Activated T-cell treated with anti-CD3 and anti-CD28 coated beads, Interleukin-2, amount 50 U/mL, for 72 hours (primary cell): ENCODE results near the gene ANKRD9. TPM values are rescaled to one million over a fixed set of nuclear protein-coding genes. Genes with fewer than 3 reads are reported as not detected.
A peak's percentile ranks its signal among the peaks of the same experiment; 100 is the strongest.

Experiments used
- ATAC-seq, 2 donors: fragments of 150-1000 bp; cut with Tn5 transposase; replicated peaks in 1 of 2; 2 replicates each; pipeline ENCODE4 v1.10.0; 2021; ENCODE audit warnings: moderate library complexity in 2 of 2, mild to moderate bottlenecking in 1 of 2
- DNase-seq, 2 donors: peaks; one replicate each; pipeline ENCODE4 v3.0.0; 2021 to 2022; ENCODE audit warnings: mixed read lengths in 1 of 2
- H3K27ac Mint-ChIP-seq: one replicate; pipeline ENCODE4 v1.8.0; 2022; ENCODE audit warnings: mild to moderate bottlenecking, moderate library complexity, mixed read lengths
- H3K27me3 Mint-ChIP-seq: one replicate; pipeline ENCODE4 v1.8.0; 2022; ENCODE audit warnings: low read depth, mixed read lengths
- H3K36me3 Mint-ChIP-seq, 2 donors: one replicate each; pipeline ENCODE4 v1.8.0; 2022; ENCODE audit warnings: mixed read lengths in 2 of 2, mild to moderate bottlenecking in 1 of 2; ENCODE audit not compliant: insufficient read depth in 2 of 2
- H3K4me1 Mint-ChIP-seq: one replicate; pipeline ENCODE4 v1.8.0; 2022; ENCODE audit warnings: low read depth, mixed read lengths
- H3K4me3 Mint-ChIP-seq, 2 donors: one replicate each; pipeline ENCODE4 v1.8.0; 2022; ENCODE audit warnings: mild to moderate bottlenecking in 2 of 2, mixed read lengths in 2 of 2, moderate library complexity in 2 of 2
- H3K9me3 Mint-ChIP-seq, 2 donors: one replicate each; pipeline ENCODE4 v1.8.0; 2022; ENCODE audit warnings: mixed read lengths in 2 of 2
- total RNA-seq, 2 donors: library from RNA; stranded (reverse); gene quantifications; one replicate each; pipeline ENCODE4 v1.2.3, GENCODE V29; 2022

The ANKRD9 gene
- total RNA-seq, 2 donors from 2014 or later, result 3.2 to 4.5 TPM

DNA sequence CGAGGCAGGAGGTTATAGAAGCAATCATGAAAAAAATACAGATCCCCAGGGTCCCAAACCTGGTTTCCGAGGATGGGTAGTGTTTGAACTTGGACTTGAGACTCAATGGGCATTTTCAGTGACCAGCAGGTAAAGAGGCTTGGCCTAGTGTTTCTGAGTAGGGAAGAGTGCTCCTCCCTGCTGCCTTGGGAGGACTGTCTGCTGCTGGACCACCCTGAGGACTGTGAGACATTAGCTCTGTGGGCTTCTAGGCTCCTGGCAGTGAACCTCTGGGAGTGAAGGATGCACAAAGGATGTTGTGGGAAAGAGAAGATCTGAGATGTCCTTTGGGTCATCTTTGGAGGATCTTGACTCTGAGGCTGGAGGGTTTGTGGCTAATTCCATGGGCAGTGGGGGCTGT lies 30.5 kb downstream of the ANKRD9 start:
- Mint-ChIP-seq H3K27me3 (no peaks in the 10 kb centered on the region), H3K27ac (no peak overlapping the region), H3K36me3 (peaks cover 0 to 4% of the 10 kb centered on the region in 2 donors), H3K4me1 (no peaks in the 10 kb centered on the region), H3K4me3 (no peak overlapping the region), H3K9me3 (peaks cover 0 to 3% of the 10 kb centered on the region in 2 donors)
- DNase-seq, result no peak
- no peak for ATAC-seq

DNA sequence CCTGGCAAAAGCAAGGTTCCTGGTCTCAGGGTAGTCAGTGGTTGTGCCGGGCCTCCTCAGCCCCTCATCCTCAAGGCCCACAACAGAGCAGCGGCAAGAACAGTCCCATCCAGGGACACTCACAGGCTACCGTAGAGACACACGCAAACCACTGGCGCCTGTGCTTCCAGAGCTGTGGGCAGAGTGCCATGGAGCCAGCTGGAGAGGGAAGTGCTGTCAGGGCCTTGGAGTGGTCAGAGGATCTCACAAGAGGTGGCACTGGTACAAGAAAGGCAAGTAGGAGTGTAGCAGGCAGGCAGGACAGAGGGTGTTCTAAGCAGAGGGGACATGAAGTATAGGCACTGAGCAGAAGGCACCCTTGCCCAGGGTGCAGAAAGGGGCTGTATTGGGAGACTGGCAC lies 34.6 kb downstream of the ANKRD9 start:
- ATAC-seq (no peak), DNase-seq (no peak)
- Mint-ChIP-seq H3K27me3 (no peaks in the 10 kb centered on the region), H3K9me3 (no peaks in the 10 kb centered on the region), H3K36me3 (peaks cover 0 to 1% of the 10 kb centered on the region in 2 donors), H3K27ac (peak overlapping the region; percentile 34), H3K4me1 (peaks cover 7% of the 10 kb centered on the region), H3K4me3 (no peak overlapping the region)

DNA sequence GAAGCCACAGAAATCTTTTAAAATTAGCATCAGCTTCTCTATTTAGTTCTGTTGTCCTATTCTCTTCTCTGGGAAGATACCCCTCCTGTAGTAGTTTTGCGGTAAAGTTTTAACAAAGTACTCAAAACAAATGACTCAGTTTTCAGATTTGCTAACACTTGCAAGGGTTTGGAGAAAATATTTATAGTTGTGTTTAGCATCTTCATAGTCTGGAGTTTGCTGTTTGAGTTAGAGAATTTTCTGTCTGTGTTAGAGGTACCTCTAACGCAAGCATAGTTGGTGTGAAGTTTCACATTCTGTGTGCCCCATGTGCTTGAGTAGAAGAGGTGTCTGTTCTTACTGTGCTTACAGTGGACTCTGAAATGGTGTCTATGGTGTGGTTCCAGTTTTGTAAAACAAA lies 36.0 kb downstream of the ANKRD9 start:
- no peak for DNase-seq
- no peaks in the 10 kb centered on the region for H3K27me3 Mint-ChIP-seq
- H3K9me3 Mint-ChIP-seq, result no peaks in the 10 kb centered on the region
- no peak for ATAC-seq
- H3K4me1 Mint-ChIP-seq, result peaks cover 7% of the 10 kb centered on the region
- H3K36me3 Mint-ChIP-seq, result peaks cover 1 to 3% of the 10 kb centered on the region in 2 donors
- H3K4me3 Mint-ChIP-seq, result no peak overlapping the region
- no peak overlapping the region for H3K27ac Mint-ChIP-seq

DNA sequence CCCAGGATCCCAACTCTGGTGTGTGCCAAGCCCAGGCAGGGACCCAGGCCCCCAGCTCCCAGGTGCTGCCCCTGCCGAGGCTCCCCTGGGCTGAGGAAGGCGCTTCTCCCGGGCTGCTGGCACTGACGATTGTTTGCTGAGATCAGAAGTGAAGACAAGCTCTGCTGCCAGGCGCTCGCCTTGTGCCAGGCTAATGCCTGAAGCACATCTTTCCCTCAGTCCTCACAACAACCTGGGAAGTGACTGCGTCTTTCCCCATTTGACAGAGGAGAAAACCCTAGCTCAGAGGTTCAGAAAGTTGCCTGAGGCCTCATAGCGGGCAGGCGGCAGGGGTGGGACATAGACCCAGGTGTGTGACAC lies 36.8 kb downstream of the ANKRD9 start:
- ATAC-seq (no peak), DNase-seq (no peak)
- Mint-ChIP-seq H3K4me1 (peaks cover 7% of the 10 kb centered on the region), H3K27ac (no peak overlapping the region), H3K27me3 (no peaks in the 10 kb centered on the region), H3K9me3 (no peaks in the 10 kb centered on the region), H3K36me3 (peaks cover 1 to 3% of the 10 kb centered on the region in 2 donors), H3K4me3 (no peak overlapping the region)

DNA sequence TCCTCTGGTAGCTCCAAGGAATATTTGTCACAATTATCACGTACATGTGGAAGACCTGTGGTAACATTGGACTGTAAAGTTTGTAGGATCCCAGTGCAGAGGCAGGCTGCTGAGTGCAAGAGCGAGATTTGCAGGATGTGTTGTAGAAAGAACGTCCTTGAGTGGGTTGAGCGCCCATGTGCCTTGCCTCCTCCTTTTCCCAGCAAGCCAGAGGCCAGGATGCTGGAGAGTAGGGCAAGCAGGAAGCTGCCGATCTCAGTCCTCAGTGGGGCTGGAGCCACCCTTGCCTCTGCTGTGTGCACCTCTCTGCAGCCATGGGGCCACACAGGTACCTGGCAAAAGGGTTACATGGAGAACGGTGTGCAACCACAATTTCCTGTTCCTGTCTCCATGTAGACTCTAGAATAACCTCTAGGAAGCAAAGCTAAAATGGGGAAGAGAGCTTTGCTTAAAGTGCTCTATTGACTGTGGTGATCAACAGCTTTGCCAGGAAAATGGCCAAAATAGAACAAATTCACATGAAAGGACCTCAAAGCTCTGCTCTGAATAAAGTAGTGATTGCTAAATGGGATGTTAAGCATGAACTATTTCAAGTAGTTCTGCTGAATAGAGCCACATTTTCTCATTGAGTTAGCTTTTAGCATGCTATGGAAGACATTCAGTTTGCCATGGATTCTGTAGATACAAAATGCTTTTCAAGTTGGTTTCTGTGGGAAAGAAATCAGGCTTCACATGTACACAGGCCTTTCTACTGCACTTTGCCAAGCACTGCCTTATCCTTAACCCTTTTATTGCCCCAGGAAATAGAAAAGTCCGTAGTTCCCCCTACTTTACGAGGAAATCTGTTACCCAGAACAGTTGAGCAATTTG lies 37.4 kb downstream of the ANKRD9 start:
- H3K27ac Mint-ChIP-seq, result no peak overlapping the region
- ATAC-seq, result no peak
- H3K9me3 Mint-ChIP-seq, result no peaks in the 10 kb centered on the region
- peaks cover 7% of the 10 kb centered on the region for H3K4me1 Mint-ChIP-seq
- H3K27me3 Mint-ChIP-seq, result no peaks in the 10 kb centered on the region
- peaks cover 1 to 3% of the 10 kb centered on the region in 2 donors for H3K36me3 Mint-ChIP-seq
- H3K4me3 Mint-ChIP-seq, result no peak overlapping the region
- no peak for DNase-seq

DNA sequence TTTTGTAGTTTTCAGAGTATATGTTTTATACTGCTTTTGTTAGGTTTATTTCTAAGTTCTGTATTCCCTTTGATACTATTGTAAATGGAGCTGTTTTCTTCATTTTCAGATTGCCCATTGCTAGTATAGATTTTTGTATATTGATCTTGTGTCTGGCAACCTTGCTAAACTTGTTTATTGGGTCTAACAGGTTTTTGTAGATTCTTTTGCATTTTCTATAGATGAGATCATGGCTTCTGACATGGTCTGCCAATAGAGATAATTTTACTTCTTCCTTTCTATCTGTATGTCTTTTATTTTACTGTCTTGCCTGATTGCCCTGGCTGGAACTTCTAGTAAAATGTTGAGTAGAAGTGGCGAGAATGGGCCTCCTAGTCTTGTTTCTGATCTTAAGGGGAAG lies 40.3 kb downstream of the ANKRD9 start:
- no peak for DNase-seq
- no peak overlapping the region for H3K4me3 Mint-ChIP-seq
- no peaks in the 10 kb centered on the region for H3K9me3 Mint-ChIP-seq
- ATAC-seq, result no peak
- H3K27me3 Mint-ChIP-seq, result no peaks in the 10 kb centered on the region
- peaks cover 1 to 3% of the 10 kb centered on the region in 2 donors for H3K36me3 Mint-ChIP-seq
- no peak overlapping the region for H3K27ac Mint-ChIP-seq
- peaks cover 7% of the 10 kb centered on the region for H3K4me1 Mint-ChIP-seq

DNA sequence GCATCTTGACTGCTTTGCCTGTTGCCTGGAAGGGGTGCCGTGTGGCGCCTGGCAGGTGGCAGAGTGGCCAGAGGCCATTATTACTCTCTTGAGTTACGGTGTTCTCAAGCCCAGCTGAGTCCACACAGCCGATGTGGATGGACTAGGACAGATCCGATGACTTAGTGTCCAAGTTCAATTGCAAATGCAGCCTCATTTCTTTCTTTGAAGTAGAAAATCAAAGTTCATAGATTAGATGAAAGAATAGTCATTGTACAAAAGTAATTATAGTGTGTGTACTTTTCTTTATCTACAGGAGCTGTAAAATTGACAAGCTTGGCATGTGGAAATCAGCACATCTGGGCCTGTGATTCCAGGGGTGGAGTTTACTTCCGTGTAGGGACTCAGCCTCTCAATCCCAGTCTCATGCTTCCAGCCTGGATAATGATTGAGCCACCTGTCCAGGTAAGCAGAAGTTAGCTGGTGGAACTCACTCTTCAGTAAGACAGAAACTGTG lies 44.7 kb downstream of the ANKRD9 start:
- Mint-ChIP-seq H3K4me3 (no peak overlapping the region), H3K4me1 (no peaks in the 10 kb centered on the region), H3K36me3 (peaks cover 0 to 3% of the 10 kb centered on the region in 2 donors), H3K27me3 (no peaks in the 10 kb centered on the region), H3K9me3 (no peaks in the 10 kb centered on the region), H3K27ac (no peak overlapping the region)
- ATAC-seq, result no peak
- no peak for DNase-seq

DNA sequence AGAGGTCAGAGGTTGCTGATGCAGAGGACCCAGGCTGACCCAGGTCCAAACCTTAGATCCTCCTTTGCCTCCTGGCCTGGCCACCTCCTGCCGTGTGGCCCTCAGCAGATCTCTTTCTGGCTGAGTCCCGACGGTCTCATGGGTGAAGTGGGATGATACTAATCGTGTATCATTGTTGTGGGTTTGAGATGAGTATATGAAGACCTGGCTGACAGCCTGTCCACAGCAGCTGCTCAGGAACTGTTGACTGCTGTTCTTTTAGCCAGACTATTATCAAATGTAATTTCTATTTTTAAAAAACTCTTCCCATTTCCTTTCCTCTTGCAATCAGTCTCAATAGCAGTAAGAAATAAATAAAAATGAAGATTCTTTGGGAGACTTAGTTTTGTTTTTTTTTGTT lies 45.6 kb downstream of the ANKRD9 start:
- Mint-ChIP-seq H3K4me3 (no peak overlapping the region), H3K9me3 (no peaks in the 10 kb centered on the region), H3K36me3 (no peaks in the 10 kb centered on the region), H3K4me1 (no peaks in the 10 kb centered on the region), H3K27ac (no peak overlapping the region), H3K27me3 (no peaks in the 10 kb centered on the region)
- DNase-seq, result no peak
- ATAC-seq, result no peak

DNA sequence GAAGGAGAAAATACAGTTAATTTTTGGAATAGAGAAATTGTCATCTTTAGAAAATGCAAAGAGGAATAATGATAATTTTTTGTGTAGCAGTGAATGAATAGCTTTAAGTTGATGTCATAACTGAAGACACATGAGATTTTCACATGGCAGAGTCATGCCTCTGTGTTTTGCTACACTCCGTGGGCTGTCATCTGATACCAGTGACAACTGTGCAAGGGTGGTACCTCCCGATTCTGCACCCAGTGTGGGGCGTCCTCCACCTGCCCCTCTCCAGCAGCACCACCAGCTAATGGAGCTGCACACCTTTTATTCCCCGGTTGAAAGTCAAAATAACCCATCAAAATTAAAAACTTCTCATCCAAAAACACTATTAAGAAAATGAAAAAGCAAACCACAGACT lies 47.2 kb downstream of the ANKRD9 start:
- Mint-ChIP-seq H3K9me3 (no peaks in the 10 kb centered on the region), H3K4me3 (no peak overlapping the region), H3K27ac (no peak overlapping the region), H3K27me3 (no peaks in the 10 kb centered on the region), H3K36me3 (no peaks in the 10 kb centered on the region), H3K4me1 (no peaks in the 10 kb centered on the region)
- DNase-seq (no peak), ATAC-seq (no peak)

DNA sequence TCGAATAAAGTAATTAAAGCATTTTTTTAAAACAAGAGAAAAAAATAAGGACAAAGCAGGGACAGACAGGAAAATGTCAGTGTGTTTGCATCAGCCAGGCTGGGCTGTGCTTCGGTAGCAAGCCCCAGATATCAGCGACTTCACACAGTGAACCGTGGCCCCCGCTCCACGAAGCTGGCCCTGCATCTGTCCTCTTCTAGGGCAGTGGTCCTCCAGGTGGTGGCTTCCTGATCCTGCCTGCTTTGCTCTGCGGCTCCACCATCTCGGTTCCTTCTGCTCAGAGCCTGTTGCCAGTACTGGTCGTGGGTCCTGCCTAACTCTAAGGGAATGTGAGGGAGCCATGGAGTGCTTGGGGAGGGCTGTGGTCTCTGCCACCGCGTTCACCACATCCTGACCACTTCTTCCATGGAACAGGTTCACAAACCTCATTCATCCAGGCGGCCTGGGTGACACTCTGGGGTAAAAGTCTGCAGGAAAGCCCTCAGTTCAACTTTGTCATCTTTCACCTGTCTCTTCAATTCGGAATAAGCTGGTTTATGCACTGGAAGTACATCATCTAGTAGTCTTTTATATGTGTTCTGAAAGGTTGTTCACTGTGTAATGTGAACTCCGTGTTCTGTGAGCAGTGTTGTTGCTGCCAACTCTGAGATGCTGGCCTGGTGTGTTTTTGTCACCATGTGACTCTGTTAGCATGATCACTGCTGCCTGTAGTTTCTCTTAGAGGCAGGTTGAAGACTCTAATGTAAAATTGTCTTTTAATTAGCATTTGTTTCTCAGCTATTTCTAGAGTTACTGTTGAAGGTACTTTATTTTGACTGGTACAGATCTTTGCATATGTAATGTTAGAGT lies 47.9 kb downstream of the ANKRD9 start:
- no peak for ATAC-seq
- DNase-seq, result no peak
- no peaks in the 10 kb centered on the region for H3K9me3 Mint-ChIP-seq
- H3K27me3 Mint-ChIP-seq, result no peaks in the 10 kb centered on the region
- no peaks in the 10 kb centered on the region for H3K4me1 Mint-ChIP-seq
- H3K4me3 Mint-ChIP-seq, result no peak overlapping the region
- H3K27ac Mint-ChIP-seq, result no peak overlapping the region
- H3K36me3 Mint-ChIP-seq, result no peaks in the 10 kb centered on the region

DNA sequence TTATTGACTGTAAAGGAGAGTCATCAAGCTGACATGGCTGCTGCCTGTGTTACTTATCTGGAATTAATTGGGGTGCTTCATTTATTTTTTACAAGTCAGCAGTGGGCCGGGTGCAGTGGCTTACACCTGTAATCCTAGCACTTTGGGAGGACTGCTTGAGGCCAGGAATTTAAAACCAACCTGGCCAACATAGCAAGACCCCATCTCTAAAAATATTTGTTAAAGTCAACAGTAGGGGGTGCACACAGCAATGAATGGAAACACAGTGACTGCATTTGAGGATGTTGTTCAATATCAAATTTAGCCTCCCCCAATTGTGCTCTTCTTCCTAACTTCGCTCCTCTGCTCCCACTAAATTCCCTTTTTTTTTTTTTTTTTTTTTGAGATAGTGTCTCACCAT lies 52.1 kb downstream of the ANKRD9 start:
- H3K27ac Mint-ChIP-seq, result no peak overlapping the region
- no peaks in the 10 kb centered on the region for H3K36me3 Mint-ChIP-seq
- H3K9me3 Mint-ChIP-seq, result no peaks in the 10 kb centered on the region
- no peak for ATAC-seq
- no peaks in the 10 kb centered on the region for H3K27me3 Mint-ChIP-seq
- no peaks in the 10 kb centered on the region for H3K4me1 Mint-ChIP-seq
- H3K4me3 Mint-ChIP-seq, result no peak overlapping the region
- no peak for DNase-seq

DNA sequence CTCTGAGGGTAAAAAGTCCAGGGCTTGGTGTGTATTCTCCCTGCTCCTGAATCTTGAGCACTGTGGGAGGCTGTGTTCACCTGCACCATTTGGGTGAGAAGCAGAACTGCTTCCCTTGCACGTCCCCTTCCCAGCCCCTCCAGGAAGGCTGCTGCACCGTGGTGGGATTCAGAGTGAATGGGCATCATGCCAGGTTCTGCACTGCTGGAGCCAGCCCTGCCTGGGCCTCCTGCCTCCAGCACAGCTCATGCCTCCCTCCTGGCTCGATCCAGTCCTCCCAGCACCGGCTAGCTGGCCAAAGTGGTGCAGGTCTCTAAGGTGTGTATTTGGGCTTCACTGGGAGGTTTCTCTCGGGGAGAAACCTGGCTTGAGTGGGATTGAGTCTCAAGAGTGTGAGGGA lies 54.9 kb downstream of the ANKRD9 start:
- Mint-ChIP-seq H3K4me1 (no peaks in the 10 kb centered on the region), H3K36me3 (no peaks in the 10 kb centered on the region), H3K4me3 (no peak overlapping the region), H3K27ac (no peak overlapping the region), H3K27me3 (no peaks in the 10 kb centered on the region), H3K9me3 (no peaks in the 10 kb centered on the region)
- ATAC-seq, result no peak
- no peak for DNase-seq

DNA sequence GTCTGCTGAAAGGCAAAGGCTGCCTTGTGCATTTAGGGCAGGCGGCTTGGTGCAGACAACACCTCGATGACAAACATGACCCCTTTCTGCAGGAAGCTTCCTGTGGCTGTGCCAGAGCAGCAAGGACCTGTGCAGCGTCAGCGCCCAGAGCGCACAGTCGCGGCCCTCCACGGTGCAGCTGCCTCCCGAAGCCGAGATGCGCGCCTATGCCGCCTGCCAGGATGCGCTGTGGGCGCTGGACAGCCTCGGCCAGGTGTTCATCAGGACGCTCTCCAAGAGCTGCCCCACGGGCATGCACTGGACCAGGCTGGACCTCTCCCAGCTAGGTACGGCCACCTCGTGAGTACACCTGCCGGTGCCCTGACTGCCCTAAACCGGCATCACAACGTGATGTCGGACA lies 57.3 kb downstream of the ANKRD9 start:
- H3K36me3 Mint-ChIP-seq, result no peaks in the 10 kb centered on the region
- DNase-seq (no peak), ATAC-seq (no peak)
- H3K27ac Mint-ChIP-seq, result no peak overlapping the region
- H3K4me1 Mint-ChIP-seq, result no peaks in the 10 kb centered on the region
- H3K4me3 Mint-ChIP-seq, result no peak overlapping the region
- H3K27me3 Mint-ChIP-seq, result no peaks in the 10 kb centered on the region
- no peaks in the 10 kb centered on the region for H3K9me3 Mint-ChIP-seq
